PFSK-1 (cell line): ENCODE results near the gene CAMK1D.

Source experiments
- POLR2AphosphoS5 ChIP-seq: IDR thresholded peaks from 2 replicates; pipeline ENCODE4 v1.6.1; 2012; ENCODE audit warnings: low read depth, mild to moderate bottlenecking, control low read depth, low read length, moderate library complexity
- TAF1 ChIP-seq: IDR thresholded peaks from 2 replicates; pipeline ENCODE4 v1.6.1; 2012; ENCODE audit warnings: low read length, control low read depth, borderline replicate concordance; ENCODE audit not compliant: insufficient read depth

DNA sequence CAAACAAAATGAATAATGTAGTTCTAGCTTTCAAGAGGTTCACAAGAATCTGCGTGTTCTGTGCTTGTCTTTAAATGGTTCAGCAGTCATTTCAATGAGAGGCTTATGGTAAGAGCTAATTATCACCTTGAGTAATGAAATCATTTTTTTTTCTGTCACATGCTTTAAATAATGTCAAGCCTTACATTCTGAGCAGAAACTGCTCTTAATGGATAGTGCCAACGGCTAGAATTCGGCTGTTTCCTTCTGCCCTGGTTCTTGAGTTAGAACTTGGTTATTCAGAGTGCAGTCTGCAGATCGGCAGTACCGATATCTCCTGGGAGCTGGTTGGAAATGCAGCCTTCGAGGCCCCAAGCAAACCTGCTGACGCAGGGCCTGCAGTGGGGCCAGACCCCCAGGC is 316.2 kb downstream of the CAMK1D start:
- TF ChIP-seq POLR2AphosphoS5 (no peak), TAF1 (no peak)
